K562 (cell line): ENCODE data around the gene CNTN4.

Source experiments
- HMGXB4 ChIP-seq: sonication (generic); formaldehyde crosslinking; IDR thresholded peaks from 2 replicates; pipeline ENCODE4 v1.8.1; 2023; ENCODE audit warnings: mild to moderate bottlenecking, missing genetic modification reagents
- HNRNPUL1 ChIP-seq: fragments of 200-400 bp; formaldehyde crosslinking; IDR thresholded peaks from 2 replicates; pipeline ENCODE4 v1.6.1; 2017; ENCODE audit warnings: low read length
- ZNF274 ChIP-seq: IDR thresholded peaks from 2 replicates; pipeline ENCODE4 v1.6.1; 2011; ENCODE audit warnings: low read depth, mild to moderate bottlenecking, low read length, moderate library complexity, borderline replicate concordance

- TF ChIP-seq ZNF274 = no peak
- no peak for TF ChIP-seq HNRNPUL1
- no peak for TF ChIP-seq HMGXB4 (CRISPR knock-in tag)
Observed at GRCh38 chr3:2544212-2544611, 445.5 kb downstream of the CNTN4 start.
